GM18519 (cell line): ENCODE data around the gene IGFBP6.

Experiments used
- ATAC-seq: cut with Tn5 transposase; IDR thresholded peaks from one replicate; pipeline ENCODE4 v1.9.1; 2021; ENCODE audit warnings: mild to moderate bottlenecking, moderate library complexity; ENCODE audit not compliant: unreplicated experiment, low FRiP score

Gene IGFBP6

GRCh38 chr12:53097564-53098353 lies at the start of gene IGFBP6:
Gene IGFBP6 (plus strand): TSS chr12:53097667. CDS start chr12:53097718, 51 bp downstream.
- no peak for ATAC-seq

- ATAC-seq, result no peak
These were observed 49.3 kb upstream of the IGFBP6 start for GRCh38 chr12:53048033-53048779.

- ATAC-seq, result no peak
These were observed 48.6 kb upstream of the IGFBP6 start for GRCh38 chr12:53048780-53049401.

- ATAC-seq, result no peak
These were observed 47.7 kb upstream of the IGFBP6 start, which contains the start of gene TNS2 for GRCh38 chr12:53049571-53050318. Gene TNS2 (plus strand): TSS chr12:53050065. CDS start chr12:53050186, 121 bp downstream.

- no peak for ATAC-seq
These were observed 46.9 kb upstream of the IGFBP6 start for GRCh38 chr12:53050426-53051057.

- no peak for ATAC-seq
These were observed 46.2 kb upstream of the IGFBP6 start for GRCh38 chr12:53051058-53051880.

- ATAC-seq, result no peak
These were observed 45.5 kb upstream of the IGFBP6 start for GRCh38 chr12:53051881-53052412.

GRCh38 chr12:53052419-53053217 lies 44.8 kb upstream of the IGFBP6 start:
- ATAC-seq, result no peak

GRCh38 chr12:53053218-53054111 lies 44.0 kb upstream of the IGFBP6 start:
- ATAC-seq, result no peak

- peak; percentile 62 for ATAC-seq
These were observed 43.2 kb upstream of the IGFBP6 start for GRCh38 chr12:53054112-53054878.

- ATAC-seq, result no peak
These were observed 41.8 kb upstream of the IGFBP6 start for GRCh38 chr12:53055471-53056266.

GRCh38 chr12:53056296-53056695 lies 41.2 kb upstream of the IGFBP6 start:
- ATAC-seq, result no peak

GRCh38 chr12:53056901-53057300 lies 40.6 kb upstream of the IGFBP6 start:
- ATAC-seq, result no peak

GRCh38 chr12:53057816-53058500 lies 39.5 kb upstream of the IGFBP6 start:
- ATAC-seq, result no peak
